Calu3 (cell line): Measurements from ENCODE around the gene PPP1R14B. TPM values are rescaled to one million over a fixed set of nuclear protein-coding genes. Genes with fewer than 3 reads are reported as not detected.
A peak's percentile ranks its signal among the peaks of the same experiment; 100 is the strongest.

ENCODE experiments used
- BruUV-seq: library from RNA; stranded (reverse); fragments of 400-500 nt; replicated peaks from 2 replicates; lab custom pipeline; 2021; lab: Mats Ljungman, UMichigan
- CTCF ChIA-PET: fragments of 300-600 bp; sonication (Branson Sonifier 250); formaldehyde crosslinking; loops from one replicate; lab custom pipeline; 2022; ENCODE audit warnings: antibody characterized with exemption; lab: Charles Lee
- DNase-seq: peaks from one replicate; pipeline ENCODE4 v3.0.0; 2022
- H3K27ac Mint-ChIP-seq: one replicate; pipeline ENCODE4 v1.8.0; 2022; ENCODE audit warnings: mixed read lengths; ENCODE audit not compliant: unreplicated experiment
- H3K27me3 Mint-ChIP-seq: one replicate; pipeline ENCODE4 v1.8.0; 2022; ENCODE audit warnings: mixed read lengths; ENCODE audit not compliant: unreplicated experiment
- H3K36me3 Mint-ChIP-seq: one replicate; pipeline ENCODE4 v1.8.0; 2022; ENCODE audit warnings: mild to moderate bottlenecking, moderate library complexity, mixed read lengths; ENCODE audit not compliant: insufficient read depth, unreplicated experiment
- H3K4me1 Mint-ChIP-seq: one replicate; pipeline ENCODE4 v1.8.0; 2022; ENCODE audit warnings: mild to moderate bottlenecking, low read depth, mixed read lengths; ENCODE audit not compliant: unreplicated experiment
- H3K4me3 Mint-ChIP-seq: one replicate; pipeline ENCODE4 v1.8.0; 2022; ENCODE audit warnings: mild to moderate bottlenecking, low read depth, moderate library complexity, mixed read lengths; ENCODE audit not compliant: unreplicated experiment
- H3K9me3 Mint-ChIP-seq: one replicate; pipeline ENCODE4 v1.8.0; 2022; ENCODE audit warnings: low read depth, mixed read lengths; ENCODE audit not compliant: unreplicated experiment
- CTCF ChIP-seq: fragments of 200-600 bp; IDR thresholded peaks from one replicate; pipeline ENCODE4 v1.8.0; 2022; ENCODE audit warnings: antibody characterized with exemption; ENCODE audit not compliant: unreplicated experiment
- intact Hi-C: fragments of 100-400 bp; cut with micrococcal nuclease; formaldehyde crosslinking; loops from one replicate; pipeline ENCODE4 v1.10.0; 2022; ENCODE audit not compliant: unreplicated experiment
- total RNA-seq: library from RNA; stranded (reverse); gene quantifications from 2 replicates; pipeline ENCODE4 v1.2.3, GENCODE V29; 2022

PPP1R14B gene
- total RNA-seq, 1 experiment from 2014 or later = 334 TPM

GRCh38 chr11:64235437-64236161, 11.1 kb downstream of the PPP1R14B start:
- Mint-ChIP-seq H3K27ac (no peak overlapping the region), H3K4me1 (peaks cover 25% of the 10 kb centered on the region), H3K9me3 (no peaks in the 10 kb centered on the region), H3K36me3 (peaks cover 86% of the 10 kb centered on the region), H3K4me3 (peak overlapping the region; percentile 82), H3K27me3 (no peaks in the 10 kb centered on the region)
- BruUV-seq = no TSS peak
- TF ChIP-seq CTCF = no peak
- CTCF ChIA-PET = no interaction called here
- no peak for DNase-seq
- intact Hi-C loops = loop anchor here (2.0 kb wide), 1 partner anchor 51 kb away; no protein-coding TSS in a partner anchor

GRCh38 chr11:64234647-64235379, 11.9 kb downstream of the PPP1R14B start:
- Mint-ChIP-seq H3K36me3 (peaks cover 86% of the 10 kb centered on the region), H3K4me3 (peak overlapping the region; percentile 82), H3K9me3 (no peaks in the 10 kb centered on the region), H3K27me3 (no peaks in the 10 kb centered on the region), H3K27ac (no peak overlapping the region), H3K4me1 (peaks cover 18% of the 10 kb centered on the region)
- CTCF ChIA-PET = no interaction called here
- intact Hi-C loops = no loop called here
- DNase-seq = peak; percentile 67
- no peak for TF ChIP-seq CTCF
- no TSS peak for BruUV-seq

- CTCF ChIA-PET = no interaction called here
- TF ChIP-seq CTCF = no peak
- H3K4me1 Mint-ChIP-seq = peaks cover 15% of the 10 kb centered on the region
- peak within 1 kb of the TSS; percentile 82 for H3K4me3 Mint-ChIP-seq
- H3K9me3 Mint-ChIP-seq = no peaks in the 10 kb centered on the region
- peaks cover 86% of the 10 kb centered on the region for H3K36me3 Mint-ChIP-seq
- intact Hi-C loops = no loop called here
- H3K27me3 Mint-ChIP-seq = no peaks in the 10 kb centered on the region
- peak; percentile 79 for DNase-seq
- BruUV-seq = TSS peak; percentile 37
- H3K27ac Mint-ChIP-seq = peak within 1 kb of the TSS; percentile 69
These were observed 12.7 kb downstream of the PPP1R14B start, which contains the start of gene VEGFB for GRCh38 chr11:64233913-64234586. TSS of gene VEGFB (plus strand) at chr11:64234584. CDS start at chr11:64234834, 250 bp downstream.

GRCh38 chr11:64232967-64233315, 13.8 kb downstream of the PPP1R14B start:
- no peak for TF ChIP-seq CTCF
- CTCF ChIA-PET = no interaction called here
- BruUV-seq = no TSS peak
- Mint-ChIP-seq H3K4me1 (peaks cover 15% of the 10 kb centered on the region), H3K27ac (peak overlapping the region; percentile 69), H3K4me3 (peak overlapping the region; percentile 82), H3K27me3 (no peaks in the 10 kb centered on the region), H3K36me3 (peaks cover 81% of the 10 kb centered on the region), H3K9me3 (no peaks in the 10 kb centered on the region)
- no peak for DNase-seq
- intact Hi-C loops = no loop called here
